Prostate gland (tissue), 2 donors: ENCODE results near the gene LRRN2. TPM values are rescaled to one million over a fixed set of nuclear protein-coding genes. Genes with fewer than 3 reads are reported as not detected.

Experiments used
- DNase-seq: peaks from one replicate; pipeline ENCODE4 v3.0.0-alpha.2; 2019; ENCODE audit warnings: low spot score
- H3K27ac ChIP-seq, 2 donors: fragments of 200-600 bp; sonication (generic); 2 replicates each; pipeline ENCODE4 v1.5.1; 2017 to 2019
- H3K27me3 ChIP-seq: fragments of 200-600 bp; sonication (generic); replicated peaks from 2 replicates; pipeline ENCODE4 v1.5.1; 2019; ENCODE audit not compliant: insufficient read depth
- H3K36me3 ChIP-seq, 2 donors: fragments of 200-600 bp; sonication (generic); 1 replicate in 1 of 2; 2 replicates in 1 of 2; pipeline versions ENCODE4 v1.5.1 to v1.8.1; 2017 to 2019
- H3K4me1 ChIP-seq: fragments of 200-600 bp; sonication (generic); replicated peaks from 2 replicates; pipeline ENCODE4 v1.5.1; 2019
- H3K4me3 ChIP-seq, 2 donors: fragments of 200-600 bp; sonication (generic); 2 replicates each; pipeline ENCODE4 v1.5.1; 2017 to 2019
- H3K9me3 ChIP-seq: fragments of 200-600 bp; sonication (generic); 2 replicates; pipeline ENCODE4 v1.5.1; 2017
- CTCF ChIP-seq, 4 experiments: fragments of 200-600 bp in 2 of 4; fragments of 450-650 bp in 2 of 4; sonication (generic) in 2 of 4; IDR thresholded peaks; 1 replicate in 3 of 4; 2 replicates in 1 of 4; pipeline ENCODE4 v1.5.1; 2016 to 2019; ENCODE audit warnings: antibody characterized with exemption in 4 of 4, mild to moderate bottlenecking in 2 of 4, moderate library complexity in 2 of 4
- POLR2A ChIP-seq: fragments of 450-650 bp; IDR thresholded peaks from one replicate; pipeline ENCODE4 v1.6.1; 2016; ENCODE audit warnings: antibody characterized with exemption, mild to moderate bottlenecking
- POLR2AphosphoS5 ChIP-seq: sonication (generic); formaldehyde crosslinking; IDR thresholded peaks from one replicate; pipeline ENCODE4 v1.6.1; 2017; ENCODE audit warnings: antibody characterized with exemption
- WGBS: methylation state at CpG from one replicate; pipeline ENCODE4 v1.1.5; 2018; 5-methylcytosine and 5-hydroxymethylcytosine counted together
- intact Hi-C: fragments of 100-400 bp; cut with DNase I; formaldehyde crosslinking; loops from one replicate; pipeline ENCODE4 v1.14.2; 2022
- total RNA-seq, 2 donors: library from RNA; depleted of rRNA; stranded (reverse); fragments of >200 nt; gene quantifications; one replicate each; pipeline ENCODE4 v1.1.0, GENCODE V29; 2016

LRRN2 gene
- total RNA-seq, 2 donors from 2014 or later: 0.55 to 15.3 TPM

- Histone ChIP-seq H3K36me3 (no peaks in the 10 kb centered on the region), H3K4me3 (no peak overlapping the region), H3K4me1 (no peaks in the 10 kb centered on the region), H3K27ac (no peak overlapping the region), H3K27me3 (no peaks in the 10 kb centered on the region), H3K9me3 (no peaks in the 10 kb centered on the region)
- WGBS: 75% methylated on average over 10 of the region's 10 CpGs
- intact Hi-C loops: no loop called here
- no peak for TF ChIP-seq POLR2AphosphoS5
- TF ChIP-seq CTCF (IDR thresholded peaks at IDR 0.05): no peak
- no peak for TF ChIP-seq POLR2A
- DNase-seq: no peak
Observed at GRCh38 chr1:204721373-204722055, 36.0 kb upstream of the LRRN2 start.

DNA sequence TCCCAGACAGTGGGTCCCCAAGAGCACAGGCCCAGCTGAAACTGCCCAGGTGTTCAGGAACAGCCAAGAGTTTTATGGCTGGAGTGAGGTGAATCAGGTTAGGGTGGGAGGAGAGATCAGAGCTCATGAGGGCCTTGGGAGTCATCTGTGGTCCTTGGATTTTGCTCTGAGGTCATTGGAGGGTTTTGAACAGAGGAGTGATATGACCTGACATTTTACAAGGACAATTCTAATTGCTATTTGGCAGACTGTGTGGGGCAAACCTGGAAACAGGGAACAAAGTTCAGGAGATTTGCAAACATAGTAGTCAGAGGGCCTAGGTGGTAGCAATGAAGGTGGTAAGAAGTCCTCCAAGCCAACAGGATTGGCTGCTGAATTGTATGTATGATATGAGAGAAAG, 31.1 kb upstream of the LRRN2 start:
- intact Hi-C loops: no loop called here
- DNase-seq: no peak
- peaks cover 5% of the 10 kb centered on the region for H3K27me3 ChIP-seq

DNA sequence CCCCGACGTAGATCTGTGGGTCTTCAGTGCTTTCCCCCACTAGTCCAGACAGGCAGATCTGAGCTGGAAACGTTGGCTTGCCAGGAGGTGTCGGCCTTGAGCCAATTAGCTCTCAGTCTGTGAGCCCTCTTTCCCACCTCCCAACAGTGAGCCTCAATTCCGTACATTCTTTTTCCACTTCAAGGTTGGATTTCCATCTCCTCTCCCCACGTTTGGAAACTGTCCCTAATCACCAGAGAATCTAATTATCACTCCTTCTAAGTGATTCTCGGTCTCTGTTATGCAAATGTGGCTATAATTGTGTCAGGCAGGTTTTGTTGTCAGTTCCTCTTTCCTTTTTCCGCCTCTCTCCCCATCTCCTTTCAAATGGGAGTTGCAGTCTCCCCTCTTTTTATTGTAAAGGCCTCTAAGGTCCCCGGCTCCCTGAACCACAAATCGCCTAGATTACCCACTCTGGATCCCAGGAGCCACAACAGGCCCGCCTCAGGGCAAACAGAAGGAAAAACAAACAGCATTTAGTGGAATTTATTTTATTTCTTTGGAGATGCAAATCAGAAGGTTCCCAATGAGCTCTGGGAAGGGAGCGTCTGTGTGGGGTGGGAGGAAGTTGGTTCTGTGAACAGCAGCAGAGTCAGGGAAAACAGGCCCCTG, 29.4 kb upstream of the LRRN2 start:
- DNase-seq: no peak
- TF ChIP-seq POLR2A (no peak), POLR2AphosphoS5 (no peak), CTCF (IDR thresholded peaks at IDR 0.05) (no peak)

More for the DNA sequence above, 31.1 kb upstream of the LRRN2 start:
- no peaks in the 10 kb centered on the region for H3K9me3 ChIP-seq
- H3K4me3 ChIP-seq: no peak overlapping the region
- no peak overlapping the region for H3K27ac ChIP-seq
- no peaks in the 10 kb centered on the region for H3K36me3 ChIP-seq
- TF ChIP-seq POLR2AphosphoS5: no peak
- TF ChIP-seq POLR2A: no peak
- TF ChIP-seq CTCF (IDR thresholded peaks at IDR 0.05): no peak
- H3K4me1 ChIP-seq: no peaks in the 10 kb centered on the region

GRCh38 chr1:204714194-204714860, 28.8 kb upstream of the LRRN2 start:
- Histone ChIP-seq H3K27me3 (peaks cover 16% of the 10 kb centered on the region), H3K4me3 (no peak overlapping the region), H3K36me3 (no peaks in the 10 kb centered on the region), H3K9me3 (no peaks in the 10 kb centered on the region), H3K27ac (no peak overlapping the region), H3K4me1 (no peaks in the 10 kb centered on the region)
- no peak for DNase-seq
- no peak for TF ChIP-seq CTCF (IDR thresholded peaks at IDR 0.05)
- no peak for TF ChIP-seq POLR2A
- no peak for TF ChIP-seq POLR2AphosphoS5
- intact Hi-C loops: no loop called here
- WGBS: 80% methylated on average over 6 of the region's 6 CpGs

More for the DNA sequence above, 29.4 kb upstream of the LRRN2 start:
- no peak overlapping the region for H3K27ac ChIP-seq
- WGBS: 54% methylated on average over 12 of the region's 12 CpGs
- peaks cover 16% of the 10 kb centered on the region for H3K27me3 ChIP-seq
- no peaks in the 10 kb centered on the region for H3K9me3 ChIP-seq
- no peaks in the 10 kb centered on the region for H3K4me1 ChIP-seq
- intact Hi-C loops: no loop called here
- no peaks in the 10 kb centered on the region for H3K36me3 ChIP-seq
- no peak overlapping the region for H3K4me3 ChIP-seq
